HUES64 (cell line): ENCODE results near the gene ELMO1.

ENCODE experiments used
- H3K27ac ChIP-seq: 2 replicates; pipeline ENCODE4 v1.7.0; 2013; ENCODE audit warnings: low read depth, low read length, inconsistent platforms
- H3K27me3 ChIP-seq: 2 replicates; pipeline ENCODE4 v1.6.1; 2013; ENCODE audit warnings: mild to moderate bottlenecking, low read length; ENCODE audit not compliant: insufficient read depth
- H3K36me3 ChIP-seq: 2 replicates; pipeline ENCODE4 v1.6.1; 2013; ENCODE audit warnings: mild to moderate bottlenecking, low read length; ENCODE audit not compliant: insufficient read depth
- H3K4me1 ChIP-seq: 2 replicates; pipeline ENCODE4 v1.6.1; 2013; ENCODE audit warnings: mild to moderate bottlenecking, low read length, moderate library complexity; ENCODE audit not compliant: insufficient read depth
- H3K4me3 ChIP-seq: 2 replicates; pipeline ENCODE4 v1.5.1; 2013; ENCODE audit warnings: mild to moderate bottlenecking, low read length, moderate library complexity
- H3K9ac ChIP-seq: 2 replicates; pipeline ENCODE4 v1.6.1; 2013; ENCODE audit warnings: mild to moderate bottlenecking, low read depth, low read length
- H3K9me3 ChIP-seq: 2 replicates; pipeline ENCODE4 v1.6.1; 2013; ENCODE audit warnings: low read depth, low read length; ENCODE audit not compliant: insufficient read depth
- WGBS: fragments of 150-250, 120-280 bp; methylation state at CpG from one replicate; pipeline ENCODE4 v1.1.7; 2013; ENCODE audit warnings: missing lambda C conversion rate; 5-methylcytosine and 5-hydroxymethylcytosine counted together

Gene ELMO1

GRCh38 chr7:37430640-37431039, 18.0 kb downstream of the ELMO1 start:
- Histone ChIP-seq H3K4me1 (peaks cover 5% of the 10 kb centered on the region; the same call in 1 of the 2 replicates), H3K36me3 (no peaks in the 10 kb centered on the region), H3K9me3 (no peaks in the 10 kb centered on the region), H3K27me3 (no peaks in the 10 kb centered on the region), H3K4me3 (no peak overlapping the region), H3K27ac (no peak overlapping the region), H3K9ac (no peak overlapping the region)
- 98% methylated on average over 5 of the region's 6 CpGs for WGBS

- H3K4me1 ChIP-seq, result peaks cover 5% of the 10 kb centered on the region; the same call in 1 of the 2 replicates
- 95% methylated on average over 8 of the region's 8 CpGs for WGBS
These were observed 18.5 kb downstream of the ELMO1 start for GRCh38 chr7:37430171-37430570.

GRCh38 chr7:37429435-37429791, 19.3 kb downstream of the ELMO1 start:
- no peaks in the 10 kb centered on the region for H3K36me3 ChIP-seq
- H3K9me3 ChIP-seq, result no peaks in the 10 kb centered on the region
- no peak overlapping the region for H3K27ac ChIP-seq
- H3K4me1 ChIP-seq, result no peaks in the 10 kb centered on the region
- H3K9ac ChIP-seq, result no peak overlapping the region
- no peak overlapping the region for H3K4me3 ChIP-seq
- H3K27me3 ChIP-seq, result no peaks in the 10 kb centered on the region

More at GRCh38 chr7:37430171-37430570, 18.5 kb downstream of the ELMO1 start:
- H3K9ac ChIP-seq, result no peak overlapping the region
- H3K4me3 ChIP-seq, result no peak overlapping the region
- no peaks in the 10 kb centered on the region for H3K9me3 ChIP-seq
- no peak overlapping the region for H3K27ac ChIP-seq
- no peaks in the 10 kb centered on the region for H3K27me3 ChIP-seq
- no peaks in the 10 kb centered on the region for H3K36me3 ChIP-seq

- WGBS, result 95% methylated on average over 6 of the region's 6 CpGs
- Histone ChIP-seq H3K27me3 (no peaks in the 10 kb centered on the region), H3K9ac (no peak overlapping the region), H3K4me3 (no peak overlapping the region), H3K9me3 (no peaks in the 10 kb centered on the region), H3K27ac (no peak overlapping the region), H3K4me1 (no peaks in the 10 kb centered on the region), H3K36me3 (no peaks in the 10 kb centered on the region)
These were observed 19.8 kb downstream of the ELMO1 start for GRCh38 chr7:37428681-37429434.

GRCh38 chr7:37427276-37427940, 21.3 kb downstream of the ELMO1 start:
- no peaks in the 10 kb centered on the region for H3K36me3 ChIP-seq
- no peak overlapping the region for H3K9ac ChIP-seq
- no peak overlapping the region for H3K27ac ChIP-seq
- H3K4me1 ChIP-seq, result no peaks in the 10 kb centered on the region
- H3K9me3 ChIP-seq, result no peaks in the 10 kb centered on the region
- WGBS, result 87% methylated on average over 2 of the region's 2 CpGs
- H3K4me3 ChIP-seq, result no peak overlapping the region
- H3K27me3 ChIP-seq, result no peaks in the 10 kb centered on the region

- Histone ChIP-seq H3K9ac (no peak overlapping the region), H3K36me3 (no peaks in the 10 kb centered on the region), H3K4me3 (no peak overlapping the region), H3K27me3 (no peaks in the 10 kb centered on the region), H3K4me1 (no peaks in the 10 kb centered on the region), H3K9me3 (no peaks in the 10 kb centered on the region), H3K27ac (no peak overlapping the region)
- WGBS, result 78% methylated on average over 5 of the region's 5 CpGs
These were observed 23.2 kb downstream of the ELMO1 start for GRCh38 chr7:37425498-37425897.

GRCh38 chr7:37424995-37425394, 23.7 kb downstream of the ELMO1 start:
- Histone ChIP-seq H3K36me3 (no peaks in the 10 kb centered on the region), H3K27ac (no peak overlapping the region), H3K9ac (no peak overlapping the region), H3K4me3 (no peak overlapping the region), H3K4me1 (no peaks in the 10 kb centered on the region), H3K27me3 (no peaks in the 10 kb centered on the region), H3K9me3 (no peaks in the 10 kb centered on the region)
- WGBS, result 100% methylated on average over 2 of the region's 2 CpGs

GRCh38 chr7:37424521-37424920, 24.1 kb downstream of the ELMO1 start:
- Histone ChIP-seq H3K27me3 (no peaks in the 10 kb centered on the region), H3K9ac (no peak overlapping the region), H3K27ac (no peak overlapping the region), H3K4me1 (no peaks in the 10 kb centered on the region), H3K36me3 (no peaks in the 10 kb centered on the region), H3K9me3 (no peaks in the 10 kb centered on the region), H3K4me3 (no peak overlapping the region)
- 93% methylated on average over 1 of the region's 1 CpG for WGBS

- no peaks in the 10 kb centered on the region for H3K36me3 ChIP-seq
- H3K4me3 ChIP-seq, result no peak overlapping the region
- peaks cover under 1% of the 10 kb centered on the region; the same call in 1 of the 2 replicates for H3K4me1 ChIP-seq
- no peaks in the 10 kb centered on the region for H3K27me3 ChIP-seq
- 95% methylated on average over 6 of the region's 6 CpGs for WGBS
- no peak overlapping the region for H3K9ac ChIP-seq
- no peaks in the 10 kb centered on the region for H3K9me3 ChIP-seq
- no peak overlapping the region for H3K27ac ChIP-seq
These were observed 26.7 kb downstream of the ELMO1 start for GRCh38 chr7:37421861-37422500.

GRCh38 chr7:37420946-37421695, 27.5 kb downstream of the ELMO1 start:
- 89% methylated on average over 6 of the region's 6 CpGs for WGBS
- Histone ChIP-seq H3K9ac (no peak overlapping the region), H3K4me1 (peaks cover 9% of the 10 kb centered on the region), H3K27ac (no peak overlapping the region), H3K4me3 (no peak overlapping the region), H3K27me3 (no peaks in the 10 kb centered on the region), H3K9me3 (no peaks in the 10 kb centered on the region), H3K36me3 (no peaks in the 10 kb centered on the region)

- Histone ChIP-seq H3K36me3 (no peaks in the 10 kb centered on the region), H3K27me3 (no peaks in the 10 kb centered on the region), H3K9ac (no peak overlapping the region), H3K4me3 (no peak overlapping the region), H3K4me1 (peaks cover 10% of the 10 kb centered on the region), H3K9me3 (no peaks in the 10 kb centered on the region), H3K27ac (no peak overlapping the region)
These were observed 29.2 kb downstream of the ELMO1 start for GRCh38 chr7:37419496-37419895.
